Spleen (tissue), 11 donors: ENCODE results near the gene SDK2. TPM values are rescaled to one million over a fixed set of nuclear protein-coding genes. Genes with fewer than 3 reads are reported as not detected.
A peak's percentile ranks its signal among the peaks of the same experiment; 100 is the strongest.

Experiments
- DNase-seq: peaks from one replicate; pipeline ENCODE4 v3.0.0-alpha.2; 2020
- H3K27ac ChIP-seq, 8 donors: fragments of 200-600 bp; sonication (generic) in 7 of 8; 1 replicate in 4 of 8; 2 replicates in 4 of 8; pipeline versions ENCODE4 v1.5.0 to v1.8.0; 2016 to 2021; ENCODE audit warnings: inconsistent platforms in 4 of 8, mild to moderate bottlenecking in 4 of 8, moderate library complexity in 1 of 8
- H3K27me3 ChIP-seq, 7 donors: fragments of 200-600 bp; sonication (generic) in 6 of 7; replicated peaks in 1 of 7; 1 replicate in 4 of 7; 2 replicates in 3 of 7; pipeline versions ENCODE4 v1.5.0 to v1.8.0; 2016 to 2021; ENCODE audit warnings: inconsistent platforms in 3 of 7, mild to moderate bottlenecking in 1 of 7
- H3K36me3 ChIP-seq, 6 donors: fragments of 200-600 bp; sonication (generic) in 5 of 6; 1 replicate in 4 of 6; 2 replicates in 2 of 6; pipeline versions ENCODE4 v1.5.0 to v1.8.0; 2016 to 2021; ENCODE audit warnings: inconsistent platforms in 2 of 6
- H3K4me1 ChIP-seq, 6 donors: fragments of 200-600 bp; sonication (generic) in 5 of 6; 1 replicate in 3 of 6; 2 replicates in 3 of 6; pipeline versions ENCODE4 v1.5.0 to v1.8.0; 2016 to 2021; ENCODE audit warnings: inconsistent platforms in 3 of 6
- H3K4me3 ChIP-seq, 8 donors: fragments of 200-600 bp; sonication (generic) in 7 of 8; 1 replicate in 4 of 8; 2 replicates in 4 of 8; pipeline versions ENCODE4 v1.5.0 to v1.8.0; 2016 to 2021; ENCODE audit warnings: inconsistent platforms in 4 of 8, mild to moderate bottlenecking in 4 of 8, moderate library complexity in 2 of 8
- H3K9me3 ChIP-seq, 8 donors: fragments of 200-600 bp; sonication (generic) in 7 of 8; 1 replicate in 4 of 8; 2 replicates in 4 of 8; pipeline versions ENCODE4 v1.5.0 to v1.8.0; 2016 to 2021; ENCODE audit warnings: inconsistent platforms in 4 of 8
- POLR2A ChIP-seq, 3 donors: fragments of 450-650 bp; IDR thresholded peaks; one replicate each; pipeline ENCODE4 v1.5.1; 2017; ENCODE audit warnings: antibody characterized with exemption in 3 of 3, mild to moderate bottlenecking in 1 of 3
- POLR2AphosphoS5 ChIP-seq, 3 donors: sonication (generic); formaldehyde crosslinking; IDR thresholded peaks; one replicate each; pipeline ENCODE4 v1.5.1; 2017; ENCODE audit warnings: antibody characterized with exemption in 3 of 3
- WGBS, 5 donors: extraction: QIAGEN DNeasy Blood & Tissue Kit in 3 of 5; methylation state at CpG; one replicate each; pipeline versions ENCODE4 v1.1.5 to v1.1.7; 2013 to 2018; 5-methylcytosine and 5-hydroxymethylcytosine counted together
- intact Hi-C: fragments of 100-400 bp; cut with DNase I; formaldehyde crosslinking; loops from one replicate; pipeline ENCODE4 v1.15.0; 2023; ENCODE audit warnings: low total_unique reads
- polyA plus RNA-seq, 3 donors: library from polyadenylated mRNA; stranded (reverse); fragments of 200-250 nt; gene quantifications; one replicate each; pipeline ENCODE4 v1.2.1, GENCODE V29; 2013
- total RNA-seq, 7 donors: library from RNA; depleted of rRNA in 3 of 7; stranded (reverse); fragments of >200 nt in 3 of 7; fragmentation: NEBNext Ultra II Directional in 4 of 7; extraction: Animal tissue kit (Norgen Biotek cat#: 25700) in 4 of 7; gene quantifications; one replicate each; pipeline versions ENCODE4 v1.1.0 to v1.2.1, GENCODE V29; 2016 to 2021
- TF ChIP-seq, protein P1 (sequence below), 11 experiments: fragments of 200-600 bp in 7 of 11; fragments of 450-650 bp in 4 of 11; sonication (generic) in 4 of 11; IDR thresholded peaks in 8 of 11; conservative IDR thresholded peaks in 3 of 11; 1 replicate in 7 of 11; 2 replicates in 4 of 11; pipeline versions ENCODE4 v1.4.0 to v1.8.0; 2016 to 2021; ENCODE audit warnings: antibody characterized with exemption in 11 of 11, inconsistent platforms in 4 of 11, mild to moderate bottlenecking in 1 of 11
- donor health status: healthy with polysubstance abuse.
- donor health status: DM: no; HTN: no; CAD: no; lungs with moderate emphysema.
- donor health status: DM: no; HTN: no; CAD: no.
- donor health status: Bipolar disorder and iron deficiency.
- donor health status: healthy.
- donor health status: DM: no; HTN: no; CAD: no.
- donor health status: DM: yes; HTN: yes; CAD: no.

SDK2 gene
- total and polyA plus RNA-seq, 10 donors, result 0.86 to 16.5 (median 9.7) TPM

DNA sequence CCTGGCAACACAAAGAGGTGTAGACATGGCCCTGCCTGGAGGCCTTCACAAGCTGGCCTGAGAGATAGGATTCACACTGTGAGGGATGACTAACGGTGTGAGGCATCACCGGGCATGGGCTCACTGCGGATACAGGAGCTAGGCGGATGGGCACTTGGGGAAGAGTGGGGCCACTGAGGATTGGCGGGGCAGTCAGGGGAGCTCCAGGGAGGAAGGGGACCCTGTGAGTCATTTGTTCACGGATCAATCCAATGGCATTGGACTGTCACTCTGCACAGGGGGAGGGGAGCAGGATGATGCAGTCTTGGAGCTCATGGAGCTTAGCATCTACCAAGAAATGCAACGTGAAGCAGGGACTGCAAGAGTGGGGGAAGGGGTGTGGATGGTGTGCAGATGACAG is 117.3 kb downstream of the SDK2 start:
- Histone ChIP-seq H3K4me3 (no peak overlapping the region), H3K36me3 (no peaks in the 10 kb centered on the region), H3K27me3 (no peaks in the 10 kb centered on the region), H3K9me3 (no peaks in the 10 kb centered on the region), H3K4me1 (peaks cover 0 to 7% (median under 1%) of the 10 kb centered on the region in 6 donors), H3K27ac (no peak overlapping the region)
- intact Hi-C loops, result no loop called here
- TF ChIP-seq POLR2AphosphoS5 (IDR thresholded peaks at IDR 0.05), result no peak
- TF ChIP-seq, protein P1, sequence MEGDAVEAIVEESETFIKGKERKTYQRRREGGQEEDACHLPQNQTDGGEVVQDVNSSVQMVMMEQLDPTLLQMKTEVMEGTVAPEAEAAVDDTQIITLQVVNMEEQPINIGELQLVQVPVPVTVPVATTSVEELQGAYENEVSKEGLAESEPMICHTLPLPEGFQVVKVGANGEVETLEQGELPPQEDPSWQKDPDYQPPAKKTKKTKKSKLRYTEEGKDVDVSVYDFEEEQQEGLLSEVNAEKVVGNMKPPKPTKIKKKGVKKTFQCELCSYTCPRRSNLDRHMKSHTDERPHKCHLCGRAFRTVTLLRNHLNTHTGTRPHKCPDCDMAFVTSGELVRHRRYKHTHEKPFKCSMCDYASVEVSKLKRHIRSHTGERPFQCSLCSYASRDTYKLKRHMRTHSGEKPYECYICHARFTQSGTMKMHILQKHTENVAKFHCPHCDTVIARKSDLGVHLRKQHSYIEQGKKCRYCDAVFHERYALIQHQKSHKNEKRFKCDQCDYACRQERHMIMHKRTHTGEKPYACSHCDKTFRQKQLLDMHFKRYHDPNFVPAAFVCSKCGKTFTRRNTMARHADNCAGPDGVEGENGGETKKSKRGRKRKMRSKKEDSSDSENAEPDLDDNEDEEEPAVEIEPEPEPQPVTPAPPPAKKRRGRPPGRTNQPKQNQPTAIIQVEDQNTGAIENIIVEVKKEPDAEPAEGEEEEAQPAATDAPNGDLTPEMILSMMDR (IDR thresholded peaks at IDR 0.05 in 8 of 11, conservative IDR thresholded peaks at IDR 0.05 in 3 of 11), result no peak
- no peak for TF ChIP-seq POLR2A (IDR thresholded peaks at IDR 0.05)
- no peak for DNase-seq
- WGBS, 5 donors, result 87 to 97% (median 89%) methylated on average over 7 of the region's 7 CpGs

DNA sequence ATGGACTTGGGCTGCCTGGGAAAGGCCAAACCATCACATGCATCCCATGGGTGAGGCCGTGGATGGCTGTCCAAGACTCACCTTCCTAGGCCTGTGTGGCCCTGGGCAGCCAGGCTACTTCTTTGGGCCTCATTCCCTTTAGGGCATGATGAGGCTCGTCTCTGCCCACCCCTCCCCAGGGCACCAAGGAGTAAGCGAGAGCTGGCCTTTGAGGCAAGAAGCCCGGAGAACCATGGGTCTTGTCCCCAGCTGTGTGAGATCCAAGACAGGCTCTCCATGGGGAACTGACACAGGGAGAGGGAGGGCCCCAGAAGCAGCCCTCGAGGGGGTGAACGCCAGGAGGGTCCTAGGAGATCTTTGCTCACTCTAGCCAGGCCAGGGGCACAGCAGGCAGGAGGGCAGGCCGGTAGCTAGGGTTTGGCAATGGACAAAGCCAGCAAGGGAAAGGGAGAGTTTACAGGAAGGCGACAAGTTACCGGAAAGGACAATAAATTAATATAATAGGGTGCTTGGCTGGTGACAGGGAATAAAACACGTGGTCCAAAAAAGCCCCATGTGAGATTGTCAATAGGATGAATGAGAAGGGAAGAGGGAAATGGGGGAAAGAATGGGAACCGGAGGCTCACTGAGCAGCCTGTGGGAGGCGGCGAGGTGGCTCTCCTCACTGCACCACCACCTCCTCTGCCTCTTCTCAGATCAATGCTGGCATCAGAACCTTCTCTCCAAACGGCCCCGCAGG is 119.1 kb downstream of the SDK2 start:
- Histone ChIP-seq H3K4me1 (peaks cover 0 to 5% (median 0%) of the 10 kb centered on the region in 6 donors), H3K4me3 (no peak overlapping the region), H3K27me3 (no peaks in the 10 kb centered on the region), H3K9me3 (no peaks in the 10 kb centered on the region), H3K36me3 (no peaks in the 10 kb centered on the region), H3K27ac (no peak overlapping the region)
- TF ChIP-seq, protein P1 (IDR thresholded peaks at IDR 0.05 in 8 of 11, conservative IDR thresholded peaks at IDR 0.05 in 3 of 11), result no peak
- TF ChIP-seq POLR2A (IDR thresholded peaks at IDR 0.05) (no peak), POLR2AphosphoS5 (IDR thresholded peaks at IDR 0.05) (no peak)
- intact Hi-C loops, result no loop called here
- WGBS, 5 donors, result 58 to 86% (median 84%) methylated on average over 14 to 15 of the region's 15 CpGs
- DNase-seq, result peak; percentile 54

DNA sequence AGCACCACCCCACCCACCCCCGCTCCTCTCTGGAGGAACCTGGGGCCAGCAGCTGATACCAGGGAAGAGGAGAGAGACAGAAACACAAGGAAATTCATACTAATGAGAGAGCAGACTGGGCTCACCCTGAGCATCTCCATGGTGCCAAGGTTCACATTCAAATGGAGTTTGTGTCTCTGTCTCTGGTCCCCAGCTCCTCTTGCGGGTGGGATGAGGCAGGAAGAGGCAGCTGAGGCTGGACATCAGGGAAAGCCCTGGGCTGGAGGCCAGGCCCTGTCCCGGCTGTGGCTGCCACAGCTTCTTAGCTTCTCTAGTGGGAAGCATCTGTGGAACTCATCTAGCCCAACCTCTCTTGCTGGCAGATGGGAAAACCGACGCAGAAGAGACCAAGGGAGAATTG is 121.5 kb downstream of the SDK2 start:
- Histone ChIP-seq H3K9me3 (no peaks in the 10 kb centered on the region), H3K4me3 (no peak overlapping the region), H3K4me1 (peaks cover 0 to 10% (median 0%) of the 10 kb centered on the region in 6 donors), H3K27me3 (no peaks in the 10 kb centered on the region), H3K27ac (no peak overlapping the region), H3K36me3 (no peaks in the 10 kb centered on the region)
- intact Hi-C loops, result no loop called here
- DNase-seq, result peak; percentile 64
- TF ChIP-seq POLR2AphosphoS5 (IDR thresholded peaks at IDR 0.05) (no peak), POLR2A (IDR thresholded peaks at IDR 0.05) (no peak)
- TF ChIP-seq, protein P1 (IDR thresholded peaks at IDR 0.05 in 8 of 11, conservative IDR thresholded peaks at IDR 0.05 in 3 of 11), result no peak
- WGBS, 5 donors, result 80 to 88% (median 86%) methylated on average over 5 of the region's 5 CpGs

DNA sequence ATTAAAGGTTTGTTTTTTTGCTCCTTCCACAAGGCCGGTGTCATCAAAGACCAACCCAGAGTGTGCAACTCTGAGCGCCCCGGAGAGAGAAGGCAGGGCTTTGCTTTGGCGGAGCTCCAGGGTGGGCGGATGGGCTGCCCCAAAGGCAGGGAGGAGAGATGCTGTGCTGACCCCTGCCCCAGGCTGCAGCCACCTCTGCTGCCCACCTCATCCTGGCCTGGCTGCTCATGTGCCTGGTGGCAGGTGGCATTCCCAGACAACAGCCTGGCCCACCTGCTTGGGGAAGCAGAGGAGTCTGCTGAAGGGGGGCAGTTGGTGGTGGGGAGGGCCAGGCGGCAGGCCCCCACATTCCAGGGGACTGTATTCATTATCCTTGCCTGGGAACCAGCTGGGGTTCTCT is 122.1 kb downstream of the SDK2 start:
- H3K9me3 ChIP-seq, result no peaks in the 10 kb centered on the region
- DNase-seq, result peak; percentile 47
- intact Hi-C loops, result no loop called here
- 91 to 97% (median 93%) methylated on average over 5 to 6 of the region's 6 CpGs for WGBS, 5 donors
- no peaks in the 10 kb centered on the region for H3K36me3 ChIP-seq
- H3K4me1 ChIP-seq, result peaks cover 0 to 10% (median 0%) of the 10 kb centered on the region in 6 donors
- no peaks in the 10 kb centered on the region for H3K27me3 ChIP-seq
- no peak overlapping the region for H3K4me3 ChIP-seq
- H3K27ac ChIP-seq, result no peak overlapping the region
- TF ChIP-seq, protein P1 (IDR thresholded peaks at IDR 0.05 in 8 of 11, conservative IDR thresholded peaks at IDR 0.05 in 3 of 11), result no peak
